ENCODE data around the gene IGSF21. TPM values are rescaled to one million over a fixed set of nuclear protein-coding genes. Genes with fewer than 3 reads are reported as not detected.

IGSF21 gene
- total and polyA plus RNA-seq, 10 of the 15 experiments (the other 5 are each of a cell fraction or from before 2014, with no cell fraction given), result 0.03 to 0.49 TPM; not detected in 8

DNA sequence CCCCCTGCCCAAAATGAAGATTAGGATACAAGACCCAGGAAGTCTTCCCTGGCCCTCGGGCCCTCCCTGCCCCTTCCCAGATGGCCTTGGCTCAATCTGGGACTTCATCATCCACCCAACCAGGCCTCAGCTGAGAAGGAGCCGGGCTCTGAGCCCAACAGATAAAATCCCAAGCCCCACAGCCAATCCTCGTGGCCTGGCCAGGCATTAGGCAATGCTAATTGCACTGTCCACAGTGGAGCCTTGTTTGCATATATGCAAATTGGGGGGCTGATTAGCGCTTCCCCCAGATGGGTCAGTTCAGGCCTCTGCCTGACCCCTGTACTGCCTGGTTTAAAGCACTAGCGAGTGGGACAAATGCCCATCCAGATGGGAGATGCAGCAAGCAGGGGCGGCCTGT, 34.9 kb downstream of the IGSF21 start:
- H3K9me3 ChIP-seq (replicated peaks; ENCODE audit: control insufficient read depth, insufficient read depth, low read length), result no peaks in the 10 kb centered on the region
- FAIRE-seq, result no peak
- RAD21 ChIA-PET (ENCODE audit: unreplicated experiment), result no interaction called here

GRCh38 chr1:18142969-18143368, 35.4 kb downstream of the IGSF21 start:
- Histone ChIP-seq H3K4me2 (ENCODE audit: control insufficient read depth, insufficient read depth) (no peak overlapping the region), H3K9ac (ENCODE audit: control insufficient read depth, insufficient read depth, low read length) (no peak overlapping the region), H3K9me3 (replicated peaks; ENCODE audit: control insufficient read depth, insufficient read depth, low read length) (no peaks in the 10 kb centered on the region), H3K4me1 (ENCODE audit: control insufficient read depth, insufficient read depth, low read length) (no peaks in the 10 kb centered on the region), H3K27me3 (replicated peaks in 1 of 2; ENCODE audit: control insufficient read depth in 2 of 2, insufficient read depth in 2 of 2, low read length in 1 of 2) (no peaks in the 10 kb centered on the region; a peak in 1 of 4 replicates), H2AFZ (ENCODE audit: control insufficient read depth, low read depth, low read length) (no peak overlapping the region), H3K79me2 (ENCODE audit: control insufficient read depth, insufficient read depth, low read length) (no peaks in the 10 kb centered on the region), H3K27ac (ENCODE audit: control insufficient read depth, insufficient read depth) (no peak overlapping the region), H3K4me3 (no peak overlapping the region), H4K20me1 (ENCODE audit: control insufficient read depth, insufficient read depth) (no peaks in the 10 kb centered on the region), H3K36me3 (ENCODE audit: control insufficient read depth in 2 of 2, insufficient read depth in 2 of 2, low read length in 1 of 2) (no peaks in the 10 kb centered on the region)
- FAIRE-seq (no peak), ATAC-seq (no peak), DNase-seq (ENCODE audit: low read depth, low spot score) (no peak)
- intact Hi-C loops (cut with micrococcal nuclease; ENCODE audit: unreplicated experiment), result no loop called here
- SMC1A ChIA-PET (ENCODE audit: uncharacterized antibody, unreplicated experiment), result no interaction called here
- CTCF ChIA-PET, result no interaction called here
- in situ Hi-C loops (cut with MboI), result no loop called here
- WGBS (ENCODE audit: insufficient coverage, insufficient replicate concordance, low lambda C conversion rate, missing lambda C conversion rate), result 22% methylated on average over 8 of the region's 8 CpGs
- no peak for TF ChIP-seq POLR2A (IDR thresholded peaks at IDR 0.05; ENCODE audit: low read depth, low read length)
- TF ChIP-seq RBBP5 (conservative IDR thresholded peaks at IDR 0.05), result no peak
- no peak for TF ChIP-seq JUND (IDR thresholded peaks at IDR 0.05; ENCODE audit: low read depth, low read length)
- TF ChIP-seq SMARCA5 (IDR thresholded peaks at IDR 0.05), result no peak
- no peak for TF ChIP-seq SMAD5 (IDR thresholded peaks at IDR 0.05; ENCODE audit: low read depth)
- TF ChIP-seq POLR2AphosphoS2 (IDR thresholded peaks at IDR 0.05; ENCODE audit: low read depth, low read length), result no peak
- no peak for TF ChIP-seq NRF1 (conservative IDR thresholded peaks at IDR 0.05; ENCODE audit: low read depth, low read length)
- TF ChIP-seq, protein P1, sequence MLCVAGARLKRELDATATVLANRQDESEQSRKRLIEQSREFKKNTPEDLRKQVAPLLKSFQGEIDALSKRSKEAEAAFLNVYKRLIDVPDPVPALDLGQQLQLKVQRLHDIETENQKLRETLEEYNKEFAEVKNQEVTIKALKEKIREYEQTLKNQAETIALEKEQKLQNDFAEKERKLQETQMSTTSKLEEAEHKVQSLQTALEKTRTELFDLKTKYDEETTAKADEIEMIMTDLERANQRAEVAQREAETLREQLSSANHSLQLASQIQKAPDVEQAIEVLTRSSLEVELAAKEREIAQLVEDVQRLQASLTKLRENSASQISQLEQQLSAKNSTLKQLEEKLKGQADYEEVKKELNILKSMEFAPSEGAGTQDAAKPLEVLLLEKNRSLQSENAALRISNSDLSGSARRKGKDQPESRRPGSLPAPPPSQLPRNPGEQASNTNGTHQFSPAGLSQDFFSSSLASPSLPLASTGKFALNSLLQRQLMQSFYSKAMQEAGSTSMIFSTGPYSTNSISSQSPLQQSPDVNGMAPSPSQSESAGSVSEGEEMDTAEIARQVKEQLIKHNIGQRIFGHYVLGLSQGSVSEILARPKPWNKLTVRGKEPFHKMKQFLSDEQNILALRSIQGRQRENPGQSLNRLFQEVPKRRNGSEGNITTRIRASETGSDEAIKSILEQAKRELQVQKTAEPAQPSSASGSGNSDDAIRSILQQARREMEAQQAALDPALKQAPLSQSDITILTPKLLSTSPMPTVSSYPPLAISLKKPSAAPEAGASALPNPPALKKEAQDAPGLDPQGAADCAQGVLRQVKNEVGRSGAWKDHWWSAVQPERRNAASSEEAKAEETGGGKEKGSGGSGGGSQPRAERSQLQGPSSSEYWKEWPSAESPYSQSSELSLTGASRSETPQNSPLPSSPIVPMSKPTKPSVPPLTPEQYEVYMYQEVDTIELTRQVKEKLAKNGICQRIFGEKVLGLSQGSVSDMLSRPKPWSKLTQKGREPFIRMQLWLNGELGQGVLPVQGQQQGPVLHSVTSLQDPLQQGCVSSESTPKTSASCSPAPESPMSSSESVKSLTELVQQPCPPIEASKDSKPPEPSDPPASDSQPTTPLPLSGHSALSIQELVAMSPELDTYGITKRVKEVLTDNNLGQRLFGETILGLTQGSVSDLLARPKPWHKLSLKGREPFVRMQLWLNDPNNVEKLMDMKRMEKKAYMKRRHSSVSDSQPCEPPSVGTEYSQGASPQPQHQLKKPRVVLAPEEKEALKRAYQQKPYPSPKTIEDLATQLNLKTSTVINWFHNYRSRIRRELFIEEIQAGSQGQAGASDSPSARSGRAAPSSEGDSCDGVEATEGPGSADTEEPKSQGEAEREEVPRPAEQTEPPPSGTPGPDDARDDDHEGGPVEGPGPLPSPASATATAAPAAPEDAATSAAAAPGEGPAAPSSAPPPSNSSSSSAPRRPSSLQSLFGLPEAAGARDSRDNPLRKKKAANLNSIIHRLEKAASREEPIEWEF (IDR thresholded peaks at IDR 0.05; ENCODE audit: insufficient replicate concordance, low read depth, low read length), result no peak
- POLR2A ChIA-PET, result no interaction called here
- no TSS peak for BruUV-seq (replicated peaks)
- RAD21 ChIA-PET (ENCODE audit: unreplicated experiment), result no interaction called here

More for the DNA sequence above, 34.9 kb downstream of the IGSF21 start:
- ChIA-PET SMC1A (ENCODE audit: uncharacterized antibody, unreplicated experiment) (no interaction called here), POLR2A (no interaction called here), CTCF (no interaction called here)
- no peak overlapping the region for H3K27ac ChIP-seq (ENCODE audit: control insufficient read depth, insufficient read depth)
- H3K4me2 ChIP-seq (ENCODE audit: control insufficient read depth, insufficient read depth), result no peak overlapping the region
- WGBS (ENCODE audit: insufficient coverage, insufficient replicate concordance, low lambda C conversion rate, missing lambda C conversion rate), result 8% methylated on average over 6 of the region's 6 CpGs
- H3K79me2 ChIP-seq (ENCODE audit: control insufficient read depth, insufficient read depth, low read length), result no peaks in the 10 kb centered on the region
- no peaks in the 10 kb centered on the region for H3K4me1 ChIP-seq (ENCODE audit: control insufficient read depth, insufficient read depth, low read length)
- no TSS peak for BruUV-seq (replicated peaks)
- in situ Hi-C loops (cut with MboI), result no loop called here
- no peak overlapping the region for H2AFZ ChIP-seq (ENCODE audit: control insufficient read depth, low read depth, low read length)
- ATAC-seq, result no peak
- intact Hi-C loops (cut with micrococcal nuclease; ENCODE audit: unreplicated experiment), result no loop called here
- H3K4me3 ChIP-seq, result no peak overlapping the region
- no peaks in the 10 kb centered on the region for H4K20me1 ChIP-seq (ENCODE audit: control insufficient read depth, insufficient read depth)
- H3K9ac ChIP-seq (ENCODE audit: control insufficient read depth, insufficient read depth, low read length), result no peak overlapping the region
- H3K36me3 ChIP-seq (ENCODE audit: control insufficient read depth in 2 of 2, insufficient read depth in 2 of 2, low read length in 1 of 2), result no peaks in the 10 kb centered on the region
- TF ChIP-seq KDM1A (IDR thresholded peaks at IDR 0.05; ENCODE audit: borderline replicate concordance) (no peak), RBBP5 (conservative IDR thresholded peaks at IDR 0.05) (no peak), BHLHE40 (IDR thresholded peaks at IDR 0.05; ENCODE audit: borderline replicate concordance in 1 of 2, low read depth in 2 of 2, low read length in 1 of 2) (no peak), MTA2 (IDR thresholded peaks at IDR 0.05; ENCODE audit: low read depth) (no peak), ATF7 (IDR thresholded peaks at IDR 0.05; ENCODE audit: low read depth) (no peak), SREBF2 (IDR thresholded peaks at IDR 0.05; ENCODE audit: low read length) (no peak), ATF3 (IDR thresholded peaks at IDR 0.05; ENCODE audit: borderline replicate concordance, extremely low read depth, low read depth, low read length) (no peak), RELA (IDR thresholded peaks at IDR 0.05; ENCODE audit: borderline replicate concordance, partially characterized antibody) (no peak)
- DNase-seq (ENCODE audit: low read depth, low spot score), result no peak
- no peaks in the 10 kb centered on the region; a peak in 1 of 4 replicates for H3K27me3 ChIP-seq (replicated peaks in 1 of 2; ENCODE audit: control insufficient read depth in 2 of 2, insufficient read depth in 2 of 2, low read length in 1 of 2)

All from GM12878 (cell line).